HG03135 (cell line): ENCODE results near the gene SH3PXD2A.

ENCODE experiments used
- ATAC-seq: cut with Tn5 transposase; IDR thresholded peaks from one replicate; pipeline ENCODE4 v1.9.1; 2021; ENCODE audit warnings: mild to moderate bottlenecking, moderate library complexity; ENCODE audit not compliant: unreplicated experiment

Gene SH3PXD2A

DNA sequence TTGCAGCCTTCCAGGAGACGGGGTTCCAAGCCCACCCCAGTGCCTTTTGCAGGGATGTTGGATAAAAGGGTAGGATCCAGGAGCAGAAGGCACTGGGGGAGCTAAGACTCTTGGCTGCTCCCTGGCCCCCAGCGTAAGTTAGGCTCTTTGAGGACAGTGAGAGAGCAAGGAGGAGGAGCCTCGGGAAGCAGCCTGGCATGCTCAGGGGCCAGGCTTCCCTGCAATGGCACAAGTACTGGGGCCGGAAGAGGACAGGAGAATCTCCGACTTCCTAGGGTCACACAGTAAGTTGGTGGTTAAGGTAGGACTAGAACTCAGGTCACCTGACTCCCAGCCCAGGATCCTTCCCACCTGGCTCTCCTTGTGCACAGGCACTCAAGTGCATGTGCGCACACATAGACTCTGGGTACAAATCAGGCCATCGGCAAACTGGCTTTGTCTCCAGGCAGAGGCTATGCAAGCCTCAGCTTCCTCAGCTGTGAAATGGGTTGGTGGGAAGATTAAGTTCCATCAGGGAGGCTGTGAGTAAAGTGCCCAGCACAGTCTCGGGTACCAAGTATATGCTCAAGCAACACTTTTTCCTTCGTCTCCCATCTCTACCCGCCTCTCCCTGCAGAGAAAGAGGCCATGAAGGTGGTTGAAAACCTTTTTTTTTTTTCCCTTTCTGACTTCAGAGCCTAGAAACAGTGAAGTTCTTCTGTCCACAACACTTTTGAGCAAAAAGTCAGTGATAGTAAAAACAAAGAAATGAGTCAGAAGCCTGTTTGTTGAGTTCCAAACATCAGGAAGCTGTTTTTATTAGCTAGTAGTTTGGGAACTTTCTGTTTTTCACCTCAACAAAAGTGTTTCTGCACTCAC is 282.8 kb downstream of the SH3PXD2A start:
- ATAC-seq = no peak

DNA sequence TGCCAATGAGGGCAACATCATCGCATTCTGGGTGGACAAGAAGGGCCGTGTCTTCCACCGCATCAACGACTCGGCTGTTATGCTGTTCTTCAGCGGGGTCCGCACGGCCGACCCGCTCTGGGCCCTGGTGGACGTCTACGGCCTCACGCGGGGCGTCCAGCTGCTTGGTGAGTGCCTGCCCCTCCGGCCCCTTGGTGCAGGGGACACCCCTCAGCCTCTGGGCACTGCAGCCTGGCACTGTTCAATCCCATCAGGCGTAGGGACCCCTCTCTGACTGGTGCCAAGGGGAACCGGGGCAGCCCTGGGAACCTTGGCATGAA is 283.8 kb downstream of the SH3PXD2A start:
- no peak for ATAC-seq

DNA sequence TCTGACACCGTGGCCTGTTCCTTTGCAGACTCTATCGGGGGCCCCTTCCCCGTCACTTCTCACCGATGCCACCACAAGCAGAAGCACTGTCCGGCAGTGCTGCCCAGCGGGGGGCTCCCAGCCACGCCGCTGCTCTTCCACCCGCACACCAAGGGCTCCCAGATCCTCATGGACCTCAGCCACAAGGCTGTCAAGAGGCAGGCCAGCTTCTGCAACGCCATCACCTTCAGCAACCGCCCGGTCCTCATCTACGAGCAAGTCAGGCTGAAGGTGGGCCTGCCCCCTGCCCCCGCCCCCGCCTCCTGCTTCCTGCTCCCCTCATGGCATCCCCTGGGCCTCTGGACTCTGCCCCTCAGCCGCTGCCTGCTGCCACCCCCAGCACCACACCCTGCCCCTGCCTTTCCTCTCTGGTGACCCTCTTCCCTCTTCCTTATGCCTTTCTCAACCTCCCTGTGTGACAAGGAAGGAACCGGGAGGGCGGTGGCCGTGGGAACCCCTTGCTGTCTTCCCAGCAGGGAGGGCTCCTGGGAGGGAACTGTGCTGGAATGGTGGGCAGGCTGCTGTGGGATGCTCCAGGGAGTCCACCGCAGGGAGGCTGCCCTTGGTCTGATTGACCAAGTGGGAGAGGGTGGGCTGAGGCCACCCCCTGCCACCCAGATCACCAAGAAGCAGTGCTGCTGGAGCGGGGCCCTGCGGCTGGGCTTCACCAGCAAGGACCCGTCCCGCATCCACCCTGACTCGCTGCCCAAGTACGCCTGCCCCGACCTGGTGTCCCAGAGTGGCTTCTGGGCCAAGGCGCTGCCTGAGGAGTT is 284.3 kb downstream of the SH3PXD2A start:
- no peak for ATAC-seq

DNA sequence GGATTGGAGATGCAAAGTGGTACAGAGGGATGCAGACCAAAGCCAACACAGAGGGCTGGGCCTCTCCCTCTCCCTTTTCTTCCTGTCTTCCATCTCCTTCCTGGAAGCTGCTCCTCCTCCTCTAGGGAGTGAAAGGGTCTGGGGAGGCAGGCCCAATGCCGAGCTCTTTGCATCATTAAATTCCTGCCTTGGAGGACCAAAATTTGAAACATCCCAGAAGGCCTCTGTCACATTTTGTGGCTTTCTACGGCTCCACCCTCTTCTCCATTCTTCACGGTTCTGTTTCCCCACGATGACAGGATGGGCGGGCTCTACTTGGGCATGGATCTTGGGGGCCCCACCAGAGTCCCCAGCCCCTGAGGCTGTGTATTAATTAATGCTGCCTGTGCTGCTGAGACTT is 285.5 kb downstream of the SH3PXD2A start:
- no peak for ATAC-seq

DNA sequence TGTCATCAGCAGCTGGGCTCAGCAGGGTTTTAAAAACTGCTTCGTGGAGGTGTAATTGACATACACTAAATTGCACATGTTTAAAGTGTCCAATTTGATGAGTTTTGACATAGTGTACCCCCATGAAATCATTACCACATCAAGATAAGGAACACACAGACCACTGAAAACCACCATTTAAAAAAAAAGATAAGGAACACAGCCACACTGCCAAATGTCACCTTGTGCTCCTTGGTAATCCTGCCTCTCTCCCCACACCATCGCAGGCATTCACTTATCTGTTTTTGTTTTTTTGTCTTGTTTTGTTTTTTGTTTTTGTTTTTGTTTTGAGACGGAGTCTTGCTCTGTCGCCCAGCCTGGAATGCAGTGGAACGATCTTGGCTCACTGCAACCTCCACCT is 286.9 kb downstream of the SH3PXD2A start:
- no peak for ATAC-seq

DNA sequence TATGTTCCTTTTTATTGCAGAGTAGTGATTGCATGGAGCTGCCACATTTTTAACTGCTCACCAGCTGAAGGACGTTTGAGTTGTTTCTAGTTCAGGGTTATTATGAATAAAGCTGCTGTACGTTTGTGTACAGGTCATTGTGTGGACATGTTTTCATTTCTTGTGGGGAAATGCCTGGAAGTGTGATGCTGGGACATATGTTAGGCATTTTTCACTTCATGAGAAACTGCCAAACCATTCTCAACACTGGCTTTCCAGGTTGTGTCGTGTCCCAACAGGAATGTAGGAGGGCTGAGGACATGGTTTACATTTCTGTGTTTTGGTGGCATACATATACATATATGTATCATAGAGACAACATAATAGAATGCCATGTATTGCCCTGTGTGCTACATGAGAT is 288.8 kb downstream of the SH3PXD2A start:
- no peak for ATAC-seq

DNA sequence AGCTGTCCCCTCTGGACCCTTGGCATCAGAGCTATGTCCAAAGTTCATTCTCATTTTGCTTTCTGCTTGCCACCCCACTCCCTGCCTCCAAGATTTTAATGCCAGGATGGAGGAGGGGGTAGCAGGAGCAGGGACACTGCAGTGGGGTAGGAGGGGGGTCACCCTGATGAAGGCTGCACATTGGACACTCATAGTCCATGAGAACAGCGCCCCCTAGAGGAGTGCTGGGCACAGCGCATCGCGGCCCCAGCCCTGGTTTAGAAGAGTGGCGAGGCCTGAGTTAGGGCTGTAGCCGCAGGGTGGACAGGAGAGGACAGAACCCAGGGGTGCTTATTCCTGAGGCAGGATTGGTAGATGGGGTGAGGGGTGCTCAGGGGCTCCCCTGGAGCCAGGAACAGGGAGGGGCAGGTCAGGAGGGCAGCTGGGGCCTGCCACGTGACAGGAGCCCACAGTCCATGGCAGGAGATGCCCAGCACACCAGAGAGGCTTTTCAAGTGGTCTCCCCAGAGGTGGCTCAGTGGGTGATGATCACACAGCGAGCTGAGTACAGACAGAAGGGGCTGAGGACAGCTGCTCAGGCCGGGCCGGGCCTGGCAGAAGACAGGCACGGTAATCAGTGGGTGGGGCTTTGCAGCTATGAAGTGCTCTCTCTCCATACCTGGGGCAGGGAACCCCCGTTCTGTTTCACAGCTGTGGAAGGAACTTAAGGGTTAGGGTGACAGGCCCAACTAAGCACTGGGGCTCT is 290.4 kb downstream of the SH3PXD2A start:
- ATAC-seq = no peak

DNA sequence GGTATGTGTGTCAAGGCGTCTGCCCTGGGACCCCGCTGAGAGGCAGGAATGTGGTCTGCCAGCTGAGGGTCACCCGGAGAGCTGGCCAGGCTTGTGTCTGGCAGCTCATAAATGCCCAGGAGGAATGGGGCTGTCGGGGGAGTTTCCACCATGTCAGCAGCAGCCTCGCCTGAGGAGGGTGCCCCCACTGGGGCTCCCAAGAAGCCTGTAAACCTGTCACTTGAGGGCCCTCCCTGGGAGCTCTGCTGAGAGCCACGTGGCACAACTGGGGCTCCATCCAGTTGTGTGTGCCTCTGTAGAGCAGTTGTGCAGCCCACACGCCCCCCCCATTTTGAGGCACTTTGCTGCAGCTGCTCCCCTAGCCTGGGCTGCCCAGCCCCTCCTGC is 291.3 kb downstream of the SH3PXD2A start:
- ATAC-seq = no peak

DNA sequence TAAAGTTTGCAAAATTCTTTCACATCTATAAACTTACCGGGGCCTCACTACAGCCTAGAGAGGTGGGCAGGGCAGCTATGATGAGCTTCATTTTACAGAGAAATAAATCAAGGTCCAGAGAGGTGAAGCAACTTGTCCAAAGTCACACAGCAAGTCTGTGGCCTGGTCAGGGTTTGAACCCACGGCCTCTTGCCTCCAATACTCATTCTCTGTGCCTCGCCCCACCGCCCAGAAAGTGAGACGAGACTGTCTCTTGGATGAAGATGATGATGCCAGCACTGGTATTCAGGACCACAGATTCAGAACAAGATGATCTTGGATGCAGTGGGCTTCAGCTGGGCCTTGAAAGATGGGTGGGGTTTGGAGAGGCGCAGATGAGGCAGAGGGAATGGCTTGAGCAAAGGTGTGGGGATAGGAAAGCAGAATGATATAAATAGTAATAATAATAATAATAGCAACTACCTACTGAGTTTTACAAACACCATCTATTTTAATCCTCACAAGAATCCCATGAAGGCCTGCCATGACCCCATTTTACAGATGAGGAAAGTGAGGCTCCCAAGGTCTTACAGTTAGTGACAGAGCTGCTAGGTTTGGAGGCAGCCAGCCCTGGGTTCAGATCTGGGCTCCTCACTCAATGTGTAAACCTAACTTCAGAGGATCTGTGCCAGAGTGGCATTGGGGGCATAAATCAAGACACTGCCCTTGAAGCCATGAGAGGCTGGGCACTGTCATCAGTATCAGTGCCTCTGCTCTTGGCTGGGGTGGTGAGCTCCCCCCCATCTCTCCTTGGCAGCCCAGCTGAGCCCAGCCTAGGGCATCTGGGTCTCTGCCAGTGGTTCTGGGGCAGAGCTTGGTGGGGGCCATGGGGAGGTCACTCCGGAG is 291.9 kb downstream of the SH3PXD2A start:
- ATAC-seq = no peak

DNA sequence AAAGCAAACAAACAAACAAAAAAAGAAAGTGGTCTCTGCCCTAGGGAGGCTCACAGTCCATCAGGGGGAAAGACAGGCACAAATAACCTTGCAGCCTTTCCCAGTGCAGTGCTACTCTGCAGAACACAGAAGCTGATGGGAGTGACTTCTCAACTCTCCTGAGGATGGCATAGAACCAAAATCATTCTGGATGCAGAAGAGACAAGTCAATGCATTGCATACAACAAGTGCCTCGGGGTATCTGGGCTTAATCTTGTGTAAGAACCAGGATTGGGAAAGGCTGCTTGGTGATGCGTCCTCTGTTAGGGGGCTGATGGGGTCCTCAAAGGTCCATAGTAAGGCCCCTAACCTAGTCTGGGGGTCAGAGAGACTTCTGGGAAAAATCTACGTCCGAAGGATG is 293.0 kb downstream of the SH3PXD2A start:
- ATAC-seq = no peak

DNA sequence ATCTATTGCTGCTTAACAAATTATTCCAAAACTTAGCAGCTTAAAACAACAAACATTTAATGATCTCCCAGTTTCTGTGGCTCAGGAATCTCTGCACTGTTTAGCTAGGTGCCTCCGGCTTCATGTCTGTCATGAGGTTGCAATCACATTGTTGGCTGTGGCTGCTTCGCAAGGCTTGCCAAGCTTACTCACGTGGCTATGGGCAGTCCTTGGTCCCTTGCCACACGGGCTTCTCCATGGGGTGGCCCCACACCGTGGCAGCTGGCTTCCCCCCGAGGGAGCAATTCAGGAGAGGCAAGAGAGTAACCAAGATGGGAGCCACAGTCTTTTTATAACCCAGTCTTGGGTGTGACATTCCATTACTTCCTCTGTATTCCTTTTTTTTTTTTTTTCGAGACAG is 294.5 kb downstream of the SH3PXD2A start:
- no peak for ATAC-seq

DNA sequence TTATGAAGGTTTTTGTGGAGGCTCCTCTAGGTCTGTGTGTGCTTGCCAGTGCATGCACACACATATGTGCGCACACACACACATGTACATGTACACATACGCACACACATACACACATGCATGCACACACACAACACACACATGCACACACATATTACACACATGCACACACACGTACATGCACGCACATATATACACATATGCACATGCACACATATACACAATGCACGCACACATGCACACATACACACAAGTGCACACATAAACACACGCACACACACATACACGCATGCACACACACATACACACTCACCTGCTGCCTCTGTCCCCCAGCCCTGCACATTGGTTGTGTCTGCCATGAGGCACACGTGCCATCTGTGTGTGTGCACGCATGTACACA is 295.6 kb downstream of the SH3PXD2A start:
- no peak for ATAC-seq

DNA sequence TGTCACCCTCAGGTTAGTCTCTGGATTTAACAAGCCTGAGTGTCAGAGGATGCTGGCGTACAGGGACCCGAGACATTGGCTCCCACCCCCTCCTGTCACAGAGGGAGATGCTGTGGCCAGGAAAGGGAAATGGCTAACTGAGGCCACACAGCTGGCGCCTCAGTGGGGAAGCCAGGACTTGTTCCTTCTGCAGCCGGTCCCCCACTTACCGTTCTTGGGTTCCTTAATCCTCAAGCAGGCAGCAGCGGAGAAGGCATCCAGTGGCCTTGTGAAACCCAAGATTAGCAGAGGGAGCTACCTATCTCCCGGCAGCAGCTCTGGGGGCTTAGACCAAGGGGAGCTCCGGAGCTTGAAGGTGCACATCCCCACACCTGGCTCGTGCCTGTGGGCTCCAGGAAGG is 296.5 kb downstream of the SH3PXD2A start:
- no peak for ATAC-seq

DNA sequence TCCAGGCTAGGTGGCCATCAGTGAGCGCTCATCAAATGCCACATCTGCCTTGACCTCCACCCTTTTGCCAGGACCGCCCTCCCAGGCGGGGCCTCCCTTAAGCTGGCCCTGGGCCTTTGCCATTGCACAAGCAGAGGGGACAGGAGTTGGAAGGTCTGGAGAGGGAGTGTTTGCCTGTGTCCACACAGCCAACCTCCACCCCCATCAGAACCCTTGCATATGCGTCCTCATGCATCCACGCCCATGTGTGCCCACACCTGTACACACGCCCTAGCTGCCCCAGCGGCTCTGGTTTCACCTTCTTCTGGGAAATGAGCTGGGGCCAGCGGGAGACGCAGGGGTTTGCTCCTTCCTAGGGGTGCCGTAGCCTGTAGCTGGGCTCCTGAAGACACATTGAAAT is 297.9 kb downstream of the SH3PXD2A start:
- no peak for ATAC-seq

DNA sequence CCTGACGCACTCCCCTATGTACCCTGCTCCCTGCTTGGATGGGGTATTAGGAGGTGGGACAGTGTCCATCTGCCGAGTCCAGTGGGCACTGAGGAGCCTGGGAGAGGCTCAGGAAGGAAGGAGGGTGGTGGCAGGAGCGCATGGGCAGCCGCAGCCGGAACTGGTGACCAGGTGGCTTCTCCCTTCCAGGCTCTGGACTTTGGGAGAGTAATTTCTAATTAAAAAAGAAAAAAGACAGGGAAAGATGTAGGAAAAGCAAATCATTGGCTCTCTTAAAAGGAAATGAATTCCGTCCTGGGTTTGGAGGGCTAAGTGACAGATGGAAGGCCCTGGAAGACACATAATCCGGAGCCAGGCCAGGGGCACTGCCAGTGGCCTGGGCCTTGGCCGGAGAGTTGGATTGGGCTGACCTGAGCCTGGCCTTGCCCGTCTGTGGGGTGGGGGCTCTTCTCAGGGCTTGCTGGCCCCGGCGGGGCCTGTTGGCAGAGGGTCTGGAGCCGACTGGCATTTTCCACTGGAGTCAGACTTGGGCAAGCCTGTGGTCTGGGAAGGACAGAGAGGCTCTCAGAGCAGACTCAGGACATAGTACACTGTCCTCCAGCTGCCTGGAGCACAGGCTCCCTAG is 298.9 kb downstream of the SH3PXD2A start:
- ATAC-seq = no peak

DNA sequence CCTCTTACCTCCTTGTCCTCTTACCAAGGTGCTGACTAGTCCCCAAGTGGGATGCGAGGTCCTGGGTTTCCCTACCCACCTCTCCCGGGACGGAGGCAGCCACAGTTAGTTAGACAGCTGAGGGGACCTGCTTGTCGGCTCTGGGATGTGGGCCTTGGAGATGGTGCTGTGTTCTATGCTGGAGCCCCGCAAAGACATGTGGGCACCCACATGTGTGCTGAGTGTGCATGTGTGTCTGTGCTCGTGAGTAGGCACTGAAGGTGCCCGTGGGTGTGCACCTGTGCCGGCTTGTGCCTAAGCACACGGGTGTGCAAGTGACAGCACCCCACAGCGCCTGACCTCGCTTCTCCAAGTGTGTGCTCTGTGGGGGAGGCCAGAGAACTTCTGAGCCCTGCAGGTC is 299.7 kb downstream of the SH3PXD2A start:
- ATAC-seq = no peak

DNA sequence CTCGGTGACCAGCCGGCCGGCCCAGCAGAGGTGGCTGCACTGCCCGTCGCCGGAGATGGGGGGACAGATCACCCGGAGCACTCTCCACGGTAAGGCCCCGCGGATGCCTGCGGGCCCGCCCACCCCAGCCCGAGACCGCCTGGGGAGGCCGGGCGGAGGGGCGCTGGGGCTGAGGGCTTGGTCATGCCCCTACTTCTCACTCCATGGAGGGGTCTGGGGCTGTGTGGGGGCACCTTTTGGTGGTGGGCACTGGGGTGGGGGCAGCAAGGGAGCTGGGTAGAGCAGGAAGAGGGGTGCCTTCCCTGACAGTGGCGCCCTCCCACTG is 300.1 kb downstream of the SH3PXD2A start:
- no peak for ATAC-seq

DNA sequence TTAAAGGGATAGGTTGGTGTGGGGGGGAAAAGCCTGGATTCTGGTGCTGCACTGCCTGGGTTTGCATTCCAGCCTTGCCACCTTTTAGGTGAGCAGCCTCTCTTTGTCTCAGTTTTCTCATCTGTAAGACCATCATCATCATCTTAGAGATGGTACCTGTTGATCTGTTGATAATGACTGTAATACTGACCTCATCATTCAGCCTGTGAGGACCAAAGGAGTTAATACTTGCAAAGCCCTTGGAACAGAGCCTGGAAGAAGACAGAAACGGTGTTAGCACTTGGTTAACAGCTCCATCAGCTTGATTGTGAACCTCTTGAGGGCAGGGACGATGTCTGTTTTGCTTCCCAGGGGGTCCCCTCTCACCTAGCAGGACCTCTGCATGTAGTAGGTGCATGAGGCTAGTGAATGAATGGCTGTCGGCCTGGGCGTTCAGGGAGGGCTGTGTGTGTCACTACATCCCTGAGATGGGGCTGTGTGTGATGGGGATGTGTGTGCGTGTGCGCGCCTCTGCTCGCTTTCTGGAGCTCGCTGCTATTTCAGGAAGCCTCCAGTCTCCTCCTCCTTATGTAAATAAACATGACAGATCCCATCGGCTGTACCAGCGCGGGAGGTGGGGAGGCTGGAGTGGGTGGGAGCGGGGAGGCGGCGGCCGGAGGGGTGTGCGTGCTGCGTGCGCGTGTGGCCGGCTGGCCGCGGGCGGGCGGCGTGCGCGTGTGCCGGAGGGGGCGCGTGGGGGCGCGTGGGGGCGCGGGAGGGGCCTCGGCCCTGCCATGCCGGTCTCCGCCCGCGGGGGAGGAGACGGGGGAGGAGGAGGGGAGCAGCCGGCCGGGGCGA is 300.7 kb downstream of the SH3PXD2A start:
- no peak for ATAC-seq

DNA sequence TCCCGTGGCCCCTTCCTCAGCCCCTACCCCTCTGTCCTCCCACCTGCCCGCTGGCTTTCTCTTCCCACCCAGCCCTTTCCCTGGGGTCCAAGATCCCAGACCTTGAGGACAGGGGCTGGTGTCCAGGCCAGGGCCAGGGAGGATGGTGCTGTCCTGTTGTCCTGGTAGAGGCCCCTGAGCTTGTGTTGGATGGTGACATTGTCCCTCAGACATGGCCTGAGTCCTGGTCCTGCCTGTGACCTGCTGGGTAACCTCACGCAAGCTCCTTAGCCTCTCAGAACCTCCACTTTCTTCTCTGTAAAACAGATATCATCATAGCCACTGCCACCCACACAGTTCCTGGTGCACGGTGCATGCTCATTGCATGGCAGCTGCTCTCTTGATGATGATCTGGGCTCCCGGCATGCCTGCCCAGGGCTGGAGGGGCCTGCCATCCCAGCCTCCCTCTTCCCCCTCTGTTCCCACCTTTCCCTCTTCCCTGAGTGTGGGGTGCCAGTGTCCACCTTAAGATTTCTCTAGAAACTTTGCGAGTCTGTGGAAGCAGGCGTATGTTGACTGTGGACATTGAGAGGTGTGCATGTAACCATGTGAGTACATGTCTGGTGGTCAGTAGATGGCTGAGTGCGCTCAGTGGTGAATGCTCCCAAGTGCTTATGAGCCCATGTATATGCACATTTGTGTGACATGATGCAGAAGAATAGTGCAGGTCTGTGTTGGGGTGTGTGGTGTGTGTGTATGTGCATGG is 301.5 kb downstream of the SH3PXD2A start:
- no peak for ATAC-seq
